Stimulated activated CD4-positive, alpha-beta T cell treated with anti-CD3 and anti-CD28 coated beads, Interleukin-2, amount 100 ng/mL, for 48 hours (primary cell): ENCODE data around the gene TICRR.

Source experiments
- DNase-seq, 2 donors: peaks; one replicate each; pipeline ENCODE4 v3.0.0-alpha.2; 2020

The TICRR gene

DNA sequence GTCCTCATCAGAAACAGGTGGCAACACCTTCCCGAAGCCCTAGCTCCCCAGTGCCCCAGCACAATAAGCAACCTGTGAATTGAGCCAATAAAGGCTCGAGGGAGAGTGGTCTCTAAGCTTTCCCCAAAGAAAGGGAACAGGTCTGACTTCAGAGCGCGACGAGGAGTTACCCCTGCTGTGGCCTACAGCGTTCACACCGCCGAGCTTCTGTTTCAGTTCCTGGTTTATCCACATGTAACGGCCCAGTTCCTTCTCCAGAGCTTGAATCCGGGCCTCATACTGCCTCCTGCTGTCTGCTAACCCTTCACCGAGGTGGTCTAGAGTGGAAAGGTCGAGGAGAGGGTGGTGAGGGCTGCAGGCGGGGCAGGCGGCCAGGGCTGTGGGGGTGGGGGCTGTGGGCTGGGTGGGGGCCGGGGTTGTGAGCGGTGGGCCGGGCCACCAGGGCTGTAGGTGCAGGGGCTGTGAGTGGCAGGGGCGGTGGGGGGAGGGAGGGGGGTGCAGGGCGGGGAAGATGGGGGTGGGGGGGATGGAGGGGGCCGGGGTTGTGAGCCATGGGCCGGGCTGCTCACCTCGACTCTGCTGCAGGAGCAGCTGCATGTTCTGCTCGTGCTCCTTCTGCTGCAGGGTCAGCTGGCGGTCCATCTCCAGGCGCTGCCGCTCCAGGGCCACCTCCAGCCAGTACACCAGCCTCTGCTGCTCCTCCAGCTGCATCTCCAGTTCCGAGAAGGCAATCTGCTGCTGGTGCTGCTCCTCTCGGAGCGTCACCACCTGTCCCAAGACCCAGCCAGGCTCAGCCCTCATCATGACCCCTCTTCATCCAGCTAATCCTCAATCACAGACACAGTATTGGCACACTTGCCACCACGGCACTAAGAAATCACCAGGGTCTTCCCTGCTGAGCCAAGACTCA, 53.8 kb downstream of the TICRR start:
- no peak for DNase-seq

DNA sequence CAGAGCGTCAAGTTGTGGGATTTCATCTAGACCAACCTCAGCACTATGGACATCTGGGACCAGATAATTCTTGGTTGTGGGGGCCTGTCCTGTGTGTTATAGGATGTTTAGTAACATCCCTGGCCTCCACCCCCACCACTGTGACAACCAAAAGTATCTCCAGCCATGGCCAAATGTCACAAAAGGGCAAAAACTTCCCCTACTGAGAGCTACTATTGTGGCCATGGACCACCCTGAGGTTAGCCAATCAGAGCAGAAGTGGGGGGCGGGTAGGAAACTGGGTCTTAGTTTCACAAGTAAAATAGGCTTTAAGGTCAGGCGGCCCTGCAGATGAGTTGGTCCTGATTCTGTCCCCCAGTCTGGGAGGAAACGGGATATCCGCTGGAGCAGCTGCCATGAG, 54.6 kb downstream of the TICRR start:
- DNase-seq: no peak

DNA sequence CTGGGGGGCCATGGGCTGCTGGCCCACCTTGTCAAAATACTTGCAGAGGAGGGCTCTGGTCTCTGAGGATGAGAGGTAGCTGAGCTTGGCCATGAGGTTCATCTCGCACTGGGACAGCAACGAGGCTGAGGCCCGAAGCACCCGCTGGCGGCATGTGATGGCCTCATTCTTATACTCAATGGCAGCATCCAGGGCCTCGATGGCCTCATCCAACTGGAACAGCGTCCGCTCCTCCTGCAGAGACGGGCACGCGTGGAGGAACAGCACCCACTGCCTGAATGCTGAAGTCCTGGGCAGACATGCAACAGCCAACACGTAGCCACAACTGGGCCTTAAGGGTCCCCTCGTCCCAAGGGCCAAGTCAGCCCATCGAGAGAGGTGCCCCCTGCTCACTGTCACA, 55.0 kb downstream of the TICRR start:
- DNase-seq: no peak

DNA sequence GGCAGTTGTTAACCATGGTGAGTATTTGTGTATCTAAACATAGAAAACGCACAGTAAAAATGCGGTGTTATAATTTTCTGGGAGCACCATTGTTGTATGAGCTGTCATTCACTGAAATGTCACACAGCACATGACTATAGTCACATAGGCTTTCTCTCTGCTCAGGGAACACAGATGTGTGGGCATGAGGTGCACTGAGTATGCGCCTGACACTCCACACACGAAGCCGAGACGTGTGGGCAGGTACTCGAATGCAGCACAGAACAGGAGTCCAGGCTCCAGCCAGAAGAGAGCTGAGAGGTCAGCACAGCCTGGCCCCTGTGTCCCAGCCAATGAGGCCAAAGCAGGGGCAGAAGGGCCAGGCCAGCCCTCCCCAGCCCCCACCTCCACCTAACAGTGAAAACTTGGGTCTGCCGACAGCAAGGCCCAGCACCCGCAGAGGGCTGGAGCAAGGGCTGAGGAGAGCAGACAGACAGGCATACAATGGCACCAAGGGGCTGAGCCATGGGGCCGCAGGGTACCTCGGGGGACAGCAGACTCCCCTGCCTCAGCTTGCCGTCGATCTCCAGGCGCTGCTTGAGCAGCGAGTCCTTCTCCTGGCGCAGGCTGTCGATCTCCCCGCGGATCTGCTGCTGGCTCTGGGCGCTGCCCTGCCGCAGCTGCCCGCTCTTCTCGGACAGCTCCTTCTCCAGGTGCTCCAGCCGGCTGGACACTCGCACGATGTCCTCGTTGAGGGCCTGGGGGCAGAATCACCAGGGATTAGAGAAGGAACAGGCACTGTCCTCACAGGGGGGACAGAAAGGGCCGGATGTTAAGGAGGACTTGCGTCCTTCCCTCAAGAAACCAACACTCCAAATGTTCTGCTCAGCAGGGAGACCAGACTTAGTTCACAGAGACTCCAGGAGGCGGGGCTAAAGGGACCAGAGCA, 56.0 kb downstream of the TICRR start:
- no peak for DNase-seq

DNA sequence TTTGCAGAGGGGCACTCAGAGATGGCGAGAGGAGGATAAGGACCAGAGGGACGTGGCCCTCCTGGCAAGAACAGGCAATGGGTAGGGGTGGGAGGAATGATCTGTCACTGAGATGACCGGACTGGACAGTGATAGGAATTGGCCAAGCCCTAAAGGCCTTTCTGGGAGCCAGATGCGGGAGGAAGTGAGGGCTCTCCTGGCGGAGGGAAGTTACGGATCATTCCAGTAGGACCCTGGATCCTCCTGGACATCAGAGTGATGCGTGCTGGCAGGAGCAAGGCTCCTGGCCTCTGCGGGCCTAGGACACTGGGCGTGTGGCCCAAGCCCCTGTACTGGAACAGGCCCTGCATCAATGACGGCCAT, 56.6 kb downstream of the TICRR start:
- DNase-seq: no peak

DNA sequence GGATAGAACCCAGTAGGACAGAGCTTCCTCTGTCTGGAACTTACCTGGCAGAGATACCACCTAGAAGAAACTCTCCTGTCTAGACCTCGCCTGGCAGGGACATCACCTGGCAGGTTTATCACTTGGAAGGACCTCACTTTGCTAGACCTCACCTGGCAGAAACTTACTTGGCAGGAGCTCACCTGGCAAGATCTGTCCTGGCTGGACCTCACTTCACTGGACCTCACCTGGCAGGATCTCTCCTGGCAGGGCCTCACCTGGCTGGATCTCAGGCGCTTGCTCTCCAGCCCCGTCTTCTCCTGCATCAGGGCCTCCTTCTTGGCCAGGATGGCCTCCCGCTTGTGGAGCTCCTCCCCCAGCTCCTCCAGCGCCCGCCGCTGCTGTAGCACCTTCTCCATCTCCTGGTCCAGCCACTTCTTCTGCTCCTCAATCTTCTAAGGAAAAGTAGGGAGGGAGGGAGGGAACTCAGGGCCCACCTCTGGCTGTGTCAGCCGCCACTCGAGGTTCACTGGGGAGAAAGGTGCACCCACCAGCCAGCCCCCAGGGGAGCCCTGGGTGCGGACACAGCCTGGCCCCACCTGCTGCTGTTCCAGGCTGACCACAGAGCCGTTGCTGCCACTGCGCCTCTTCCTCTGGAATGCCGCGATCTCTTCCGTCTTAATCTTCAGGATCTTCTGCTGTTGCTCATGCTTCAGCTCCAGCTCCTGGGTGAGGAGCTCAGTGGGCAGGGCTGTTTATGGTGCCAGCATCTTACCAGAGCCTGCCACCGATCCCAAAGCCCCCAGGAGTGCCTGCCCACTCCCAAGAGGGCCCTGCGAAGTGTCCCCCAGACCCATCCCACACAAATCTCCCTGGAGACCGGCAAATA, 57.5 kb downstream of the TICRR start:
- DNase-seq: no peak

DNA sequence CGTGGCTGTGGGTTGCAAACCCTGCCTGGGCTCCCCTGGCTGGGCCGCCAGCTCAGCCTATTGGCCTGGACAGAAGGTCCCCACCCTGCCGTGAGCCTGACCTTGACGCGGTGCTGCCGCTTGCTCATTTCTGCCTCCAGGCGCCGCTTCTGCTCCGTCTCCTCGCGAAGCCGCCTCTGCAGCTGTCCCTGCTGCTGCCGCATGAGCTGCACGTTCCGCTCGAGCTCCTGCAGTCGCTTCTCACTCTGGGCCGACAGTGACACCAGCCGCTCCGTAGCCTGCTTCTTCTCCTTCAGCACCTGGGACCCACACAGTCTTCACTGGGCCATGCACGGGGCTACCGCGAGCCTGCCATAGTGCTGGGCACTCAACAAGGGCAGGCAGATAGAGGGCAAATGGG, 58.3 kb downstream of the TICRR start:
- DNase-seq: no peak

DNA sequence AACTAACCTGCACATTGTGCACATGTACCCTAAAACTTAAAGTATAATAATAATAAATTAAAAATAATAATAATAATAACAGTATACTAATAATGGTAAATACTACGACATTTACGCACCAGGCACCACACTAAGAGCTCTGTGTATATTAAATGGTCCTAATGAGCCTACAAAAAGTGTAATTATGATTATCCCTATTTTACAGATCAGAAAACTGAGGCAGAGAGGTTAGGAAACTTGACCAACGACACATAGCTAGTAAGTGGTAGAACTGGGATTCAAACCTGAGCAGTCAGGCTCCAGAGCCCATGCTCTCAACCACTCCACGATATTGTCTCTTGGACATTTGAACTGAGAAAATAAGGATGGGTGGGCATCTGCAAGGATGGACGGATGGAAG, 65.0 kb downstream of the TICRR start:
- DNase-seq: no peak

DNA sequence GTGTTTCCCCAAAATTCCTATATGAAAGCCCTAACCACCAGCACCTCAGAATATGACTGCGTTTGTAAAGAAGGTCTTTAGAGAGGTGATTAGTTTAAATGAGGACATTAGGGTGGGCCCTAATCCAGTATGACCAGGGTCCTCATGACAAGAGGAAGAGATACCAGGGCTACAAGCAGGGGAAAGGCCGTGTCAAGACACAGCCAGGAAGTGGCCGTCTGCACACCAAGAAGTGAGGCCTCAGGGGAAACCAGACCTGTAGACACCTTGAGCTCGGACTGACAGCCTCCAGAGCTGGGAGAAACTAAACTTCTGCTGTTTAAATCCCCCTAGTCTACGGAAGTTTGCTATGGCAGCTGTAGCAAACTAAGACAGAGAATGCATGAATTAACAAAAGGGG, 65.8 kb downstream of the TICRR start:
- no peak for DNase-seq

DNA sequence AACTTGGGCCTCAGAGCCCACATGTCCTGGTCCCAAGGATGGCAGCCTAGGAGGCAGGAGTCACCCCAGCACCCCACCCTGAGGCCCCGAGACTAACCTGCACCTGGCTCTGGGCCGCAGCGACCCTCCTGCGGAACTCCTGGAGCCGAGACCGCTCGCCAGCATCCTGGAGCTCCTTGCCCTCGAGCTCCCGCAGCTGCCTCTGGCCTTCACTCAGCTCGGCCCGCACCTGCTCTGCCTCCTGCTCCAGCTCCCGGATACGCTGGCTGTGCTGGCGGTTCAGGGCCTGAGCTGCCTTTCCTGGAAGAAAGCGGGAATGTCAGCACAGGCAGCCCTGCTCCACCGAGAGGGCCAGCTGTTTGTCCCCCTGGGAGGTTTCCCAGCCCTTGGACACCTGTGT, 66.8 kb downstream of the TICRR start:
- no peak for DNase-seq

DNA sequence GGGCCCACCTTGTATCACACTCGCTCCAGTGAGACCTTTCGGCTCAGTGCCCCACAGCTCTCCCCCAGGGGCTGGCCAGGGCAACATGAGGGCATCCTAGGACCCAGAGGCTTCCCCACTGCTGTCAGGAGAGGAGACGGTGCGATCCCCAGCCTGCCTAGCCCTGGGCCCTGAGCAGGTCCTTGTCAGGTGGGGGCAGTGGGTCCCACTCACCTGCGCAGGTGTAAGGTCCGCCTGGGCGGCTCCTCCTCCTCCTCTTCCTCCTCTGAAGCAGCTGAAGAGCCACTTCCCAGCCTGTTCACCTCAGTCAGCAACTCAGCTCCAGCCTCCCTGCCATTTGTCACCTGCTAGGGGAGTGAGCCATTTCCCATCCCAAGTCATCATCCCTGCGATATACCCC, 70.4 kb downstream of the TICRR start:
- no peak for DNase-seq

DNA sequence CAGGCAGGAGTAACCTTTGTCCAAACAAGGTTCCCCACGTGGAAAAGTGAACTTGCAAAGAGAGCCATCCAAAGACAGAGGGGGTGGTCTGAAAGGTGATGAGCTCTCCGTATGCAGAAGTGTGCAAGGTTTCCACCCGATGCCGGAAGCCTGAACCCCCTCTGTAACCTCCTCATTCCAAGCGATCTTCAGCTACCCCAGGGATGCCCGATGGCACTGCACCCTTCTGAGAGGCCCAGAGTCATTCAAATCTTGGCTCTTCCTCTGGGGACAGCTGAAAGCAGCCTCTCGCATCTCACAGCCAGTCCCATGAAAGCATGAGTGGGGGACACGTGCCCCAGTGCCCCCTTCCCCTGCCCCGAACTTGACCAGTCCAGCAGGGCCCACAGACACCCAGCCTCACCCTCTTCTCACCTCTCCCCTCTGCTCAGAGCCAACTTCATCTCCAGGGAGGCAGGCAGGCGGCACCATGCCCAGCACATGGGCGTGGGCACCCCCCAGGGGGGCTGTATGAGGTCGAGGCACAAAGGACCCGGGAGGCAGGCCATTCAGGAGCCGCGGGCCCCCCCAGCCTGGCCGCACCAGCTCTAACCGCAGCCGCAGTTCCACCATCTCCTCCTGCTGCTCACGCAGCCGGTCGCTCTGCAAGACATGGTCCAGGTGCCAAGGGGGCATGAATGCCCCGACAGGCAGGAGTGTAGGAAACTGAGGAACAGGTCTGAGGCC, 71.3 kb downstream of the TICRR start:
- DNase-seq: no peak

DNA sequence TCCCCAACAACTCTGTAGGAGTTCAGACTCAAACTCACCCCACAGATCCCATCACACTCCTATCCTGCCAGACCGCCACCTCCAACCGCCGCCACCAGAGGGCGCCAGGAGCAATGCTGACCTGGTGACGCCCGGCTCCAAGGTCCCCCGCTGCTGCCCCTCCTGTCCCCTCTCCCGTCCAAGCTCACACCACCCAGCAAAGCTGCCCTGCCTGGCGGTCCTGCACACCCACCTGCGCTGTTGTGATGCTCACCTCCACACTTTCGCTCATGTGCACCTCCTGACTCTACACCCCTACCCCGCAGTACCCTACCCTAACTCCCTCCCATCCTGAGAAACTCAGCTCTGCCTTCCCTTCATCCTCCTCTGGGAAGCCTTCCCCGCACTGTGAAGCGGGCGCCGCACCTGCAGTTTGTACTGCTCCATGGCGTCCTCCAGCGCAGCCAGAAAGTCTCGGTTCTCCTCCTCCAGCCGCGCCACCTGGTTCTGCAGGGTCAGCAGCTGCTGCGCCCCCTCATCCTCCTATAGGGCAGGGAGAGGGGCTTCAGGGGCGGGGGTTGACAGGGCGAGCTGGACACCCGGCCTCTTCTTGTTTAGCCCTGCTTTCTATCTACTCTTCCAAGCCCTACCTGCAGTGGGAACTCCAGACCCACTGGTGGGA, 72.1 kb downstream of the TICRR start:
- peak; percentile 75 to 77 for DNase-seq

DNA sequence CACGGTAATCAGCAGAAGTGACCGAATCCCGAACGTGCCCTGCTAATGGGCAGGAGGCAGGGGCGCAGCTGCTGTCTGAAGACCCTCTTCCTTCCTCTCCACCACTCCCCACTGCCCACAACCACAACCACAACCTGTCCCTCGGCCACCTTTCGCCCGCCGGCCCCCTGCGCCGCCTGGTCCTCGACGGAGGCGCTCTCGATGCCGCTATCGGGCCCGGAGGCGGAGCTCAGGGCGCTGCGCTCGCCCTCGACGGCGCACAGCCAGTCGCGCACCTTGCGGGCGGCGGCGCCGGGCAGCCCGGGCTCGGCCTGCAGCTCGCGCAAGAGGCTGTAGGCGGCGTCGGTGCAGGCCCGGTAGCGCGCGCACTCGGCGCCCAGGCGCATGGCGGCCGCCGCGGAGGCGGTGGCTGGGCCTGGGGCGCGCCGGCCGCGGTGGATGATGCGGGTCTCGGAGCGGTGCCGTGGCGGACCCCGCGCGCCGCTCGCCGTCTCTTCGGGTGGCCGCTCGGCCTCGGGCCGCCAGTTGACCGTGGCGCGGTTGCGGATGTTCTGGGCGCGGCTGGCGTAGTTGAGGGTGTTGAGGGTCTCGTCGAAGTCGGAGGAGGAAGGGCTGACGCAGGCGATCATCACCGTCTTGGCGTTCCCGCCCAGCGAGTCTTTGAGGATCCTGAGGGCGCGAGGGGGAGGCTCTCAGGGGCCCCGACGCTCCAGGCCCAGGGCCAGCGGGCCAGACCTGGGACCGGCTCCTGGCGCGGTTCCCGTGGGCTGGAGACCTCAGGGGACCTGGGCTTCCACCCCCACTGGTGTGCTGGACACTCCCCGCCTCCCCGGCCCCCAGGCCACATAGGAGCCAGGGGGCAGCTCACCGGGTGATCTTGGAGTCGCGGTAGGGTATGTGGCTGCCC, 73.1 kb downstream of the TICRR start:
- DNase-seq: no peak

DNA sequence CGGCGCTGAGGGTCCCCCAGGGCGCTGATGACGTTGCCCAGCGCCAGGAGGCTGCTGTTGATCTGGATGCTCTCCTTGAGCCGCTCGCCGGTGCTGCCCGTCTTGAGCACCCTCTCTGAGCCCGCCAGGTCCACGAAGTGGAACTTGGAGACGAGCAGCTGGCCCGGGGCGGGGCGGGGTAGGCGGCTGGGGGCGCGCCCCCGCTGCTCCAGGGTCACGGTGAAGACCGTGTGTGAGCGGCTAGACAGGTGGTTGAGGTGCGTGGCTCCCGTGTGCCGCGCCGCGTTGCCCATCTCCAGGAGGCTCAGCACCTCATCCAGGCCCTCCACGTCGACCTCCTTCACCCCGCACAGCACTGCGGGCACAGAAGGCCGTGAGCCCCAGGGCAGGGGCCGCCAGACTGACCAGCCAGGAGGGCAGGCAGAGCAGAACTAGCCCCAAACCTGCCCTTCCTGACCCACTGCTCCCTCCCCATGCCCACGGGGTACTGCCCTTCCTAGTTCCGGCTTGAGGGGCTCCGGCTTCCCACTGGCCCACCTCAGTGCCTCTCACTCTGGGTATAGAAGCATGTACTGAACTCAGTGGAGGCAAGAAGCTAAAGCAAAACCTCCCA, 73.8 kb downstream of the TICRR start:
- DNase-seq: no peak

DNA sequence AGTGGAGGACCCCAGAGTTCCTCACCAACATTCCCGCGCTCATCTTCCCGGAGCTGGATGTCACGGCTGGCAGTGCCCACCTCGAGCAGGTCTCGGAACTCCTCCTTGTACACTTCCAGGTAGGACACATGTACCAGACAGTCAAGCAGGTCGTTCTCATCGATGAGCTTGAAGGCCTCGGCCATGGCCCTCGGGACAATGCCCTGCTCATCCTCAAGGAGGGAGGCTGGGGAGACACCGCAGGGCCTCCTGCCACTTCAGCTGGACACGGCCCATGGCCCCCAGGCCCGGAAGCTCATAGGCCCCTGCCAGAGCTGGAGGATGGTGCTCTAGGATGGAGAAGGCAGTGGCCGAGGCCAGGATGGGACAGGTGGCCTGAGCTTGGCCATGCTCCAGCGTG, 74.4 kb downstream of the TICRR start:
- DNase-seq: no peak

DNA sequence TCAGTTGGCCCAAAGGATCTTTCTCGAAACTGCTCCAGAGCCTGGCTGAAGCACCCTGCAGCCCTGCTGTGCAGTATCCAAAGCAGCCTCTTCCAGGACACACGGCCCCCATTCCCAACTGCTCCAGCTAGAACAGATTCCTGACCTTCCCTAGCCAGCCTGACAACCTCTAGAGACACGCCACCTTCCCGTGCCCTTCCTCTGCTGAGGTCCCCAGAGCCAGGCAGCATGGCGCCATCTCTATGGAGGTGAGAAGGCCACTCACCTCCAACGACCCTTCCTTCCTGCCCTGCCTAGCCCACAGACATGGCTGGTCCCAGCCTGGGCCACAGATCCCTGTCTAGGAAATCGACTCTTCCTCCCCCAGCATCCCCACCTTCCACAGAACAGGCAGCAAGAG, 76.9 kb downstream of the TICRR start:
- DNase-seq: no peak

DNA sequence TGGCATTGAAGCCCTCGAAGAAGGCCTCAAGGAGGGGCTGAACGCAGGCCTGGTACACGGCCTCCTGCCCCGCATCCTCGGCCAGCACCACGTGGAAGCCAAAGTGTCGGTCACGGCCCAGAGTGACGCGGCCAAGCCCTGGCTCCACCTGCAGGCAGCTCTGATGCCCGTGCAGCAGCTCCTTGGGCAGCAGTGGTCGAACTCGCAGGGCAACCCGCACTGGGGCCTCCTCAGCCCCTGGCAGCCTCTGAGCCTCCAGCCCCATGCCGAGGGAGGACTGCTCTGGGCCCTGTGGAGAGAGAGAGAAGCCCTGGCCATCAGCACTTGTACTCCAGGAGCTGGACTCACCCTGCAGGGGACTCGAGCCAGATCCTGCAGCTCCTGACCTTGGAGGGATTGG, 77.4 kb downstream of the TICRR start:
- DNase-seq: no peak

DNA sequence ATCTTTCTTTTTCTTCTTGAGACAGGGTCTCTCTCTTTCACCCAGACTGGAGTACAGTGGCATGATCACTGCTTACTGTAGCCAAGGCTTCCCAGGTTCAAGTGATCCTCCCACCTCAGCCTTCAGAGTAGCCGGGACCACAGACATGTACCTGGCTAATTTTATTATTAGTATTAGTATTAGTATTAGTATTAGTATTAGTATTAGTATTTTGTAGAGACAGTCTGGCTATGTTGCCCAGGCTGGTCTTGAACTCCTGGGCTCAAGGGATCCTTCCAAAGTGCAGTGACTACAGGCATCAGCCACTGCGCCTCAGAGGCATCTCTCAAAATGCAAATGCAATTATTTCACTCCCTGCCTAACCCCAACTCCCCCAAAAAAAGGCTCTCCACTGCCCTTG, 78.3 kb downstream of the TICRR start:
- DNase-seq: no peak

DNA sequence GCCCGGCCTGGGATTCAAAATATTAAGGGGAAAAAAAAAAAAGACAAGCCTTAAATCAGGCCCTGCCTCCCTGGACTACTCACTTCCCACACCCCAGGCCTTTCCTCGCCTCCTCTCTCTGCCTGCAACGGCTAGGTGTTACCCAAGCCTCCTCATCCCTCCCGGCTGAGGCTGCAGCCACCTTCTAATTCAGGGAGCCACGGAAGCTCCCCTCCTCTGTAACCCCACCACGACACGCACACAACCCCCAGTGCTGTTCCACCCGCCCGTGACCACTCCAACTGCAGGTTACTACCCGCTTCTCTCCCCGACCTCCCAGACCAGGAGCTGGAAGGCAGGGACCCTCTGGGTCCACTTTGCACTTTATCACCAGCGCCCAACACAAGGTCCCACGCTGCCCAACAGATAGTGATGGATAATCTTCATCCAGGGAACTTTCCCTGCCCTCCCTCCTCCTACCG, 79.1 kb downstream of the TICRR start:
- no peak for DNase-seq
